ENCODE results near the gene SCD.

Gene SCD

GRCh38 chr10:100347568-100348195 lies 649 bp downstream of the SCD start:
- H3K4me3 ChIP-seq, result peak overlapping the region; percentile 65 to 79
- H3K4me1 ChIP-seq, result peaks cover 0 to 20% (median 11%) of the 10 kb centered on the region in 4 donors
- H3K27ac ChIP-seq, result peak overlapping the region; percentile 71 to 73
- TF ChIP-seq CTCF (IDR thresholded peaks at IDR 0.05), result no peak
- no peak for DNase-seq
- H3K9me3 ChIP-seq, result no peaks in the 10 kb centered on the region
- no peaks in the 10 kb centered on the region for H3K27me3 ChIP-seq
- H3K36me3 ChIP-seq, result peaks cover 0 to 6% (median 0%) of the 10 kb centered on the region in 3 donors
- intact Hi-C loops (cut with DNase I; ENCODE audit: low total_unique reads), result no loop called here

GRCh38 chr10:100348389-100348927 lies 1.4 kb downstream of the SCD start:
- intact Hi-C loops (cut with DNase I; ENCODE audit: low total_unique reads), result no loop called here
- Histone ChIP-seq H3K4me3 (no peak overlapping the region), H3K9me3 (no peaks in the 10 kb centered on the region), H3K36me3 (peaks cover 0 to 9% (median 0%) of the 10 kb centered on the region in 3 donors), H3K27ac (no peak overlapping the region), H3K4me1 (peaks cover 0 to 20% (median 11%) of the 10 kb centered on the region in 4 donors), H3K27me3 (no peaks in the 10 kb centered on the region)
- no peak for TF ChIP-seq CTCF (IDR thresholded peaks at IDR 0.05)
- DNase-seq, result no peak

GRCh38 chr10:100349087-100349486 lies 2.1 kb downstream of the SCD start:
- Histone ChIP-seq H3K9me3 (no peaks in the 10 kb centered on the region), H3K36me3 (peaks cover 0 to 14% (median 0%) of the 10 kb centered on the region in 3 donors), H3K27me3 (no peaks in the 10 kb centered on the region), H3K4me3 (no peak overlapping the region), H3K27ac (no peak overlapping the region), H3K4me1 (peaks cover 0 to 20% (median 11%) of the 10 kb centered on the region in 4 donors)
- intact Hi-C loops (cut with DNase I; ENCODE audit: low total_unique reads), result no loop called here
- TF ChIP-seq CTCF (IDR thresholded peaks at IDR 0.05), result no peak
- DNase-seq, result no peak

GRCh38 chr10:100349672-100350071 lies 2.6 kb downstream of the SCD start:
- Histone ChIP-seq H3K36me3 (peaks cover 0 to 20% (median 4%) of the 10 kb centered on the region in 3 donors), H3K4me1 (peaks cover 0 to 20% (median 11%) of the 10 kb centered on the region in 4 donors), H3K4me3 (no peak overlapping the region), H3K27me3 (no peaks in the 10 kb centered on the region), H3K27ac (no peak overlapping the region), H3K9me3 (no peaks in the 10 kb centered on the region)
- no peak for DNase-seq
- intact Hi-C loops (cut with DNase I; ENCODE audit: low total_unique reads), result no loop called here
- no peak for TF ChIP-seq CTCF (IDR thresholded peaks at IDR 0.05)

- H3K27ac ChIP-seq, result no peak overlapping the region
- no peaks in the 10 kb centered on the region for H3K27me3 ChIP-seq
- H3K36me3 ChIP-seq, result peaks cover 0 to 32% (median 14%) of the 10 kb centered on the region in 3 donors
- intact Hi-C loops (cut with DNase I; ENCODE audit: low total_unique reads), result no loop called here
- DNase-seq, result no peak
- no peak overlapping the region for H3K4me3 ChIP-seq
- peaks cover 0 to 19% (median 10%) of the 10 kb centered on the region in 4 donors for H3K4me1 ChIP-seq
- no peak for TF ChIP-seq CTCF (IDR thresholded peaks at IDR 0.05)
- no peaks in the 10 kb centered on the region for H3K9me3 ChIP-seq
These were observed 4.0 kb downstream of the SCD start for GRCh38 chr10:100350914-100351485.

Measured in tibial artery (tissue), 4 donors.